Ectodermal cell (in vitro differentiated cells): ENCODE measurements around the gene NAGS.
A peak's percentile ranks its signal among the peaks of the same experiment; 100 is the strongest.
"Not testable (repeated sequence)": the region's sequence is repeated elsewhere in the genome, so short reads cannot be mapped to it uniquely, and the experiment has no call there.

Experiments used
- H3K27ac ChIP-seq: 2 replicates; pipeline ENCODE4 v1.7.0; 2013; ENCODE audit warnings: mild to moderate bottlenecking, low read depth, low read length; ENCODE audit not compliant: insufficient read depth, poor library complexity, severe bottlenecking
- H3K27me3 ChIP-seq: 2 replicates; pipeline ENCODE4 v1.7.0; 2013; ENCODE audit warnings: mild to moderate bottlenecking, low read length; ENCODE audit not compliant: insufficient read depth, control insufficient read depth, poor library complexity, severe bottlenecking
- H3K36me3 ChIP-seq: one replicate; pipeline ENCODE4 v1.7.0; 2013; ENCODE audit warnings: low read length; ENCODE audit not compliant: control insufficient read depth, insufficient read depth
- H3K4me1 ChIP-seq: one replicate; pipeline ENCODE4 v1.7.0; 2013; ENCODE audit warnings: low read length; ENCODE audit not compliant: control insufficient read depth, insufficient read depth
- H3K4me3 ChIP-seq: 2 replicates; pipeline ENCODE4 v1.7.0; 2013; ENCODE audit warnings: low read depth, low read length, control low read depth; ENCODE audit not compliant: insufficient read depth
- H3K9me3 ChIP-seq: 2 replicates; pipeline ENCODE4 v1.7.0; 2013; ENCODE audit warnings: mild to moderate bottlenecking, low read length, moderate library complexity; ENCODE audit not compliant: control insufficient read depth
- WGBS, 2 experiments: methylation state at CpG; one replicate each; pipeline ENCODE4 v1.1.7; 2013; ENCODE audit warnings: missing lambda C conversion rate in 2 of 2; 5-methylcytosine and 5-hydroxymethylcytosine counted together

Gene NAGS

GRCh38 chr17:44021227-44021626 is 16.8 kb downstream of the NAGS start:
- H3K27me3 ChIP-seq, H3K9me3 ChIP-seq, H3K4me3 ChIP-seq, H3K27ac ChIP-seq, H3K4me1 ChIP-seq, H3K36me3 ChIP-seq: not testable (repeated sequence)
- 94 to 95% methylated on average over 5 to 7 of the region's 7 CpGs for WGBS, 2 experiments

- Histone ChIP-seq H3K36me3 (no peaks in the 10 kb centered on the region), H3K27me3 (no peaks in the 10 kb centered on the region), H3K9me3 (no peaks in the 10 kb centered on the region), H3K4me1 (no peaks in the 10 kb centered on the region), H3K27ac (no peak overlapping the region), H3K4me3 (no peak overlapping the region)
- 96 to 97% methylated on average over 2 of the region's 2 CpGs for WGBS, 2 experiments
These were observed 17.8 kb downstream of the NAGS start for GRCh38 chr17:44022246-44022645.

- Histone ChIP-seq H3K27me3 (no peaks in the 10 kb centered on the region), H3K36me3 (no peaks in the 10 kb centered on the region), H3K4me1 (no peaks in the 10 kb centered on the region), H3K9me3 (no peaks in the 10 kb centered on the region), H3K4me3 (no peak overlapping the region), H3K27ac (no peak overlapping the region)
- 96% methylated on average over 22 of the region's 22 CpGs for WGBS, 2 experiments
These were observed 19.3 kb downstream of the NAGS start for GRCh38 chr17:44023545-44024270.

GRCh38 chr17:44024271-44024663 is 19.8 kb downstream of the NAGS start:
- Histone ChIP-seq H3K27ac (no peak overlapping the region), H3K4me3 (no peak overlapping the region)

GRCh38 chr17:44024853-44025252 is 20.4 kb downstream of the NAGS start:
- Histone ChIP-seq H3K9me3 (no peaks in the 10 kb centered on the region), H3K36me3 (no peaks in the 10 kb centered on the region), H3K27ac (peak overlapping the region; percentile 16), H3K27me3 (no peaks in the 10 kb centered on the region), H3K4me1 (no peaks in the 10 kb centered on the region), H3K4me3 (no peak overlapping the region)
- 91 to 94% methylated on average over 4 of the region's 4 CpGs for WGBS, 2 experiments

More at GRCh38 chr17:44024271-44024663, 19.8 kb downstream of the NAGS start:
- Histone ChIP-seq H3K36me3 (no peaks in the 10 kb centered on the region), H3K4me1 (no peaks in the 10 kb centered on the region), H3K9me3 (no peaks in the 10 kb centered on the region), H3K27me3 (no peaks in the 10 kb centered on the region)
- 91 to 94% methylated on average over 6 of the region's 6 CpGs for WGBS, 2 experiments

- 92 to 93% methylated on average over 5 of the region's 5 CpGs for WGBS, 2 experiments
- Histone ChIP-seq H3K4me3 (no peak overlapping the region), H3K27ac (no peak overlapping the region), H3K27me3 (no peaks in the 10 kb centered on the region), H3K9me3 (no peaks in the 10 kb centered on the region), H3K4me1 (no peaks in the 10 kb centered on the region), H3K36me3 (peaks cover 15% of the 10 kb centered on the region)
These were observed 25.3 kb downstream of the NAGS start for GRCh38 chr17:44029736-44030135.

- Histone ChIP-seq H3K36me3 (peaks cover 15% of the 10 kb centered on the region), H3K4me3 (no peak overlapping the region), H3K9me3 (no peaks in the 10 kb centered on the region), H3K27me3 (no peaks in the 10 kb centered on the region), H3K27ac (no peak overlapping the region), H3K4me1 (no peaks in the 10 kb centered on the region)
- 97 to 98% methylated on average over 3 of the region's 3 CpGs for WGBS, 2 experiments
These were observed 26.1 kb downstream of the NAGS start for GRCh38 chr17:44030482-44030881.

- 93 to 94% methylated on average over 3 of the region's 3 CpGs for WGBS, 2 experiments
These were observed 29.5 kb downstream of the NAGS start for GRCh38 chr17:44033861-44034408.

GRCh38 chr17:44034688-44035087 is 30.3 kb downstream of the NAGS start:
- peaks cover 38% of the 10 kb centered on the region for H3K36me3 ChIP-seq

More at GRCh38 chr17:44033861-44034408, 29.5 kb downstream of the NAGS start:
- Histone ChIP-seq H3K27ac (no peak overlapping the region), H3K36me3 (peaks cover 36% of the 10 kb centered on the region), H3K27me3 (no peaks in the 10 kb centered on the region), H3K4me3 (no peak overlapping the region), H3K9me3 (no peaks in the 10 kb centered on the region), H3K4me1 (no peaks in the 10 kb centered on the region)

GRCh38 chr17:44037471-44037870 is 33.0 kb downstream of the NAGS start:
- WGBS, 2 experiments: 88 to 100% methylated on average over 2 of the region's 2 CpGs
- Histone ChIP-seq H3K27me3 (no peaks in the 10 kb centered on the region), H3K27ac (no peak overlapping the region), H3K9me3 (no peaks in the 10 kb centered on the region), H3K4me3 (no peak overlapping the region), H3K36me3 (peaks cover 43% of the 10 kb centered on the region), H3K4me1 (no peaks in the 10 kb centered on the region)

More at GRCh38 chr17:44034688-44035087, 30.3 kb downstream of the NAGS start:
- WGBS, 2 experiments: no CpG with 5 or more reads among the region's 3 CpGs
- H3K9me3 ChIP-seq, H3K4me1 ChIP-seq, H3K27me3 ChIP-seq, H3K4me3 ChIP-seq, H3K27ac ChIP-seq: not testable (repeated sequence)
